ENCODE results near the gene SAMD9L. TPM values are rescaled to one million over a fixed set of nuclear protein-coding genes. Genes with fewer than 3 reads are reported as not detected.

Gene SAMD9L
- polyA plus RNA-seq, 1 donor, result 6.5 TPM

- Histone ChIP-seq H3K9me3 (ENCODE audit: control insufficient read depth, low read depth, low read length) (peaks cover 7% of the 10 kb centered on the region), H3K27ac (ENCODE audit: low read length) (no peak overlapping the region), H3K4me3 (ENCODE audit: low read length) (no peak overlapping the region), H3K4me1 (ENCODE audit: control insufficient read depth, insufficient read depth, low read length) (no peaks in the 10 kb centered on the region), H3K36me3 (ENCODE audit: control insufficient read depth, insufficient read depth, low read length) (no peaks in the 10 kb centered on the region), H3K27me3 (ENCODE audit: control insufficient read depth, insufficient read depth, low read length) (no peaks in the 10 kb centered on the region)
- 100% methylated on average over 1 of the region's 2 CpGs for WGBS (ENCODE audit: insufficient coverage, low lambda C conversion rate)
- no peak for DNase-seq
Measured at GRCh38 chr7:93172683-93173082, 24.5 kb upstream of the SAMD9L start.

- Histone ChIP-seq H3K4me1 (ENCODE audit: control insufficient read depth, insufficient read depth, low read length) (no peaks in the 10 kb centered on the region), H3K27ac (ENCODE audit: low read length) (no peak overlapping the region), H3K36me3 (ENCODE audit: control insufficient read depth, insufficient read depth, low read length) (no peaks in the 10 kb centered on the region), H3K27me3 (ENCODE audit: control insufficient read depth, insufficient read depth, low read length) (no peaks in the 10 kb centered on the region), H3K4me3 (ENCODE audit: low read length) (no peak overlapping the region), H3K9me3 (ENCODE audit: control insufficient read depth, low read depth, low read length) (peaks cover 7% of the 10 kb centered on the region)
- DNase-seq, result no peak
- WGBS (ENCODE audit: insufficient coverage, low lambda C conversion rate), result no CpG with 5 or more reads among the region's 2 CpGs
Measured at GRCh38 chr7:93171606-93172226, 23.5 kb upstream of the SAMD9L start.

DNA sequence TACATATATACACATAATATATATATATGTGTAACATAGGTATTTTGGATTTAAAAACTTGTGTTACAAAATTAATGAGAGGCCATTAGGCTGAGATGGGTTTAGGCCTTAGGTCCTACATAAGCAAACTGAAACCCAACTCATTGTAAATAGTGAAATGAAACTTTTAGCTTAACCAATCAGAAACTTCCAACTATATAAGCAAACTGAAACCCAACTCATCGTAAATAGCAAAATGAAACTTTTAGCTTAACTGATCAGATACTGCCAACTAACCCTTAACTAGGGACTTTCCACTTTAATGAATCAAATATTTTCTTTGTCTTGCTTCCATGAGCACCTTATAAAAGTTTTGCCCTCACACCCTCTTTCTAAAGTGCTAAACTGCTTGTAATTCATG is 17.3 kb upstream of the SAMD9L start:
- no CpG with 5 or more reads among the region's 1 CpG for WGBS (ENCODE audit: insufficient coverage, low lambda C conversion rate)

GRCh38 chr7:93164766-93165165 is 16.6 kb upstream of the SAMD9L start:
- Histone ChIP-seq H3K27ac (ENCODE audit: low read length) (no peak overlapping the region), H3K4me3 (ENCODE audit: low read length) (no peak overlapping the region), H3K27me3 (ENCODE audit: control insufficient read depth, insufficient read depth, low read length) (no peaks in the 10 kb centered on the region), H3K36me3 (ENCODE audit: control insufficient read depth, insufficient read depth, low read length) (no peaks in the 10 kb centered on the region), H3K9me3 (ENCODE audit: control insufficient read depth, low read depth, low read length) (no peaks in the 10 kb centered on the region), H3K4me1 (ENCODE audit: control insufficient read depth, insufficient read depth, low read length) (no peaks in the 10 kb centered on the region)
- no peak for DNase-seq
- 93% methylated on average over 2 of the region's 2 CpGs for WGBS (ENCODE audit: insufficient coverage, low lambda C conversion rate)

More for the DNA sequence above, 17.3 kb upstream of the SAMD9L start:
- DNase-seq, result no peak
- H3K4me3 ChIP-seq (ENCODE audit: low read length), result no peak overlapping the region
- no peaks in the 10 kb centered on the region for H3K27me3 ChIP-seq (ENCODE audit: control insufficient read depth, insufficient read depth, low read length)
- H3K27ac ChIP-seq (ENCODE audit: low read length), result no peak overlapping the region
- no peaks in the 10 kb centered on the region for H3K4me1 ChIP-seq (ENCODE audit: control insufficient read depth, insufficient read depth, low read length)
- no peaks in the 10 kb centered on the region for H3K9me3 ChIP-seq (ENCODE audit: control insufficient read depth, low read depth, low read length)
- H3K36me3 ChIP-seq (ENCODE audit: control insufficient read depth, insufficient read depth, low read length), result no peaks in the 10 kb centered on the region

- DNase-seq, result no peak
- Histone ChIP-seq H3K36me3 (ENCODE audit: control insufficient read depth, insufficient read depth, low read length) (no peaks in the 10 kb centered on the region), H3K27ac (ENCODE audit: low read length) (no peak overlapping the region), H3K4me1 (ENCODE audit: control insufficient read depth, insufficient read depth, low read length) (no peaks in the 10 kb centered on the region), H3K4me3 (ENCODE audit: low read length) (no peak overlapping the region), H3K9me3 (ENCODE audit: control insufficient read depth, low read depth, low read length) (no peaks in the 10 kb centered on the region), H3K27me3 (ENCODE audit: control insufficient read depth, insufficient read depth, low read length) (no peaks in the 10 kb centered on the region)
- no CpG with 5 or more reads among the region's 3 CpGs for WGBS (ENCODE audit: insufficient coverage, low lambda C conversion rate)
Measured at GRCh38 chr7:93161181-93161762, 13.1 kb upstream of the SAMD9L start.

DNA sequence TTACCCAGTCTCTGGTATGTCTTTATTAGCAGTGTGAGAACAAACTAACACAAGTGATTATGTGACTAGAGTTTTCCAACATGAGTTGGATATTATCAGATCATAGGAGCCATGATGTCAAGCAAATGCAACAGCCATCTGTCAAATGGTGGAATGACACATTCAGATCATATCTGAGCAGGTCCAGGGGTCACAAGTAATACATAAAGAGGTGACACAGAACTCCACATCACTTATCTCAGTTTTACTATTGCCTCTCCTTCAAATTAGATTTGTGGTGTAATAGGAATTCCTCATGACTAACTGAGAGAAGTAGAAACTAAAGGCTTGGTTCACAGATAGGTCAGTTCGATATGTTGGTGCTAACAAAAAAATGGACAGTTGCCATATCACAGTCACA is 12.2 kb upstream of the SAMD9L start:
- H3K27me3 ChIP-seq (ENCODE audit: control insufficient read depth, insufficient read depth, low read length), result no peaks in the 10 kb centered on the region
- H3K36me3 ChIP-seq (ENCODE audit: control insufficient read depth, insufficient read depth, low read length), result no peaks in the 10 kb centered on the region
- no peak for DNase-seq
- H3K4me3 ChIP-seq (ENCODE audit: low read length), result no peak overlapping the region
- no CpG with 5 or more reads among the region's 1 CpG for WGBS (ENCODE audit: insufficient coverage, low lambda C conversion rate)
- no peaks in the 10 kb centered on the region for H3K9me3 ChIP-seq (ENCODE audit: control insufficient read depth, low read depth, low read length)
- H3K4me1 ChIP-seq (ENCODE audit: control insufficient read depth, insufficient read depth, low read length), result no peaks in the 10 kb centered on the region
- H3K27ac ChIP-seq (ENCODE audit: low read length), result no peak overlapping the region

DNA sequence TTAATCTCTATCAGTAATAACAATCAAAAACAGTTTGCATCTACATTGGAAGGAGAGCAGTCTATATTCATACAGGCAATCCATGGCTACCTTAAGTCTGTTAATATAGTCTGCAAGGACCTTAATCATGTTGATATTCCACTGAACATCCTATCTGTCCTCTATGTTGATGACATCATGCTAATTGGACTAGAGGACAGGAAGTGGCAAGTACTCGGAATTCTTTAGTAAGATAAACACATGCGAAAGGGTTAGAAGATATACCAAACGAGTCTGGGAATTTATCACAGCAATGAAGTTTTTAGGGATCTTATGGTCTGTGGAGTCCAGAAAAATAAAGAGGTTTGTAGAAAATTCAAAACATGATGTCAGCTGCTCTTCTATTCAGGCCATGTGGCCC is 11.3 kb upstream of the SAMD9L start:
- Histone ChIP-seq H3K4me1 (ENCODE audit: control insufficient read depth, insufficient read depth, low read length) (no peaks in the 10 kb centered on the region), H3K36me3 (ENCODE audit: control insufficient read depth, insufficient read depth, low read length) (no peaks in the 10 kb centered on the region), H3K4me3 (ENCODE audit: low read length) (no peak overlapping the region), H3K27me3 (ENCODE audit: control insufficient read depth, insufficient read depth, low read length) (no peaks in the 10 kb centered on the region), H3K9me3 (ENCODE audit: control insufficient read depth, low read depth, low read length) (no peaks in the 10 kb centered on the region), H3K27ac (ENCODE audit: low read length) (no peak overlapping the region)
- no CpG with 5 or more reads among the region's 3 CpGs for WGBS (ENCODE audit: insufficient coverage, low lambda C conversion rate)
- no peak for DNase-seq

DNA sequence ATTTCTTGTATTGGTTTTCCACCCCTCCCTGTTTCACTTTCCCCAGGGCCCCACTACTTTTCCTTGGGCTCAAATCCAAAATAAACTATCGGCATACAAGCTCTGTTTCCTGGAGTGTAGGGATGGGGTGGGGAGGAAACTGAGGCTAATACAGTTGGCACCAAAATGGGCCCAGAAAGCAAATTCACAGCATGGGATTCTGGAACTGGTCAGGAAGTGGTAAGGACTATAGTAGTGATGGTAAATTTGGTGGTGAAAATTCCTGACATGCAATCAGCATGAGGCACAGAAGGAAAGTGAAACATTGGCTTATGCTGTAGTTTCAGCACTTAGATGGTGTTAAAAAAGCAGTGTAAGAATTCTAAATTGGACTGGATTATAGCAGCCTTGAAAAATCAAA is 8.7 kb upstream of the SAMD9L start:
- H3K4me3 ChIP-seq (ENCODE audit: low read length), result no peak overlapping the region
- H3K36me3 ChIP-seq (ENCODE audit: control insufficient read depth, insufficient read depth, low read length), result no peaks in the 10 kb centered on the region
- DNase-seq, result no peak
- H3K9me3 ChIP-seq (ENCODE audit: control insufficient read depth, low read depth, low read length), result no peaks in the 10 kb centered on the region
- WGBS (ENCODE audit: insufficient coverage, low lambda C conversion rate), result no CpG with 5 or more reads among the region's 1 CpG
- no peak overlapping the region for H3K27ac ChIP-seq (ENCODE audit: low read length)
- no peaks in the 10 kb centered on the region for H3K4me1 ChIP-seq (ENCODE audit: control insufficient read depth, insufficient read depth, low read length)
- no peaks in the 10 kb centered on the region for H3K27me3 ChIP-seq (ENCODE audit: control insufficient read depth, insufficient read depth, low read length)

DNA sequence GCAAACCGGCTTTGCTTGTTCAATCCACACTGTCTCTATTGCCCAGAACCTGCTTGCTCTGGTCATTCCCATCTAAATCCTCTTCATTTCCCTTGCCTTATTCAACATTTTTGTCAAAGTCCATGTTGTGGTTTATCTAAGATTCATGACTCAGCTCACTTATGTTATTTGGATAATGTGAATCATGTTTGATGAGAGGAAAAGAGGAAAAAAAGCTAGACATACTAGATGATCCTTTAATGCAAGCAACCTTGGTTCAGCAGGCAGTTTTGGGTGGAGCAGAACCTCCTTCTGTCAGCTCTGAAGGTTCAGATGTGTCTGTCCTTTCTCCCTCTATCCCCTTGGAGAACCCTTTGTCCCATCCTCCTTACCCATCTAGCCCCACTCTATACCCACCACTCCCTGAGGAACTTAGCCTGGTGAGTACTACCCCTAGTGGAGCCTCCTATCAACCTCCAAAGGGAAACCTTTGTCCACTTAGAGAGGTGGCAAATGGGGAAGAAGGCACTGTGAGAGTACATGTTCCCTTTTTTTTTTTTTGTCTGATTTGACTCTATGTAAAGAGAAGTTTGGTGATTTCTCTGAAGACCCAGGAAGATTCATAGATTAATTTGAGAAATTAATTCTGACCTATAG is 2.1 kb upstream of the SAMD9L start:
- DNase-seq, result no peak
- no peaks in the 10 kb centered on the region for H3K27me3 ChIP-seq (ENCODE audit: control insufficient read depth, insufficient read depth, low read length)
- no peaks in the 10 kb centered on the region for H3K4me1 ChIP-seq (ENCODE audit: control insufficient read depth, insufficient read depth, low read length)
- H3K4me3 ChIP-seq (ENCODE audit: low read length), result no peak overlapping the region
- H3K27ac ChIP-seq (ENCODE audit: low read length), result no peak overlapping the region
- H3K9me3 ChIP-seq (ENCODE audit: control insufficient read depth, low read depth, low read length), result no peaks in the 10 kb centered on the region
- H3K36me3 ChIP-seq (ENCODE audit: control insufficient read depth, insufficient read depth, low read length), result no peaks in the 10 kb centered on the region
- WGBS (ENCODE audit: insufficient coverage, low lambda C conversion rate), result no CpG with 5 or more reads among the region's 1 CpG

DNA sequence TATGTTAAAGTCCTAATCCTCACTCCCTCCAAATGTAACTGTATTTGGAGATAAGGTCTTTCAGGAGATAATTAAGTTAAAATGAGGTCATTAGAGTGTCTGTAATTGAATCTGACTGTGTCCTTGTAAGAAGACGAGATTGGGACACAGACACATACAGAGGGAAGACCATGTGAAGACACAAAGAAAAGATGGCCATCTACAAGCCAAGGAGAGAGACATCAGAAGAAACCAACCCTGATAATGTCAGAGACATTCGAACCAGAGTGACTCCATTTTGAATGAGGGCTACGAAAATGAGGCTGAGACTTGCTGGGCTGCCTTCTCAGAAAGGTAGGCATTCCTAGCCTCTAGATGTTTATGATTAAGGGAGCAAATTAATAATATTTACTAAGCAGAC is 542 bp upstream of the SAMD9L start:
- DNase-seq, result no peak
- Histone ChIP-seq H3K9me3 (ENCODE audit: control insufficient read depth, low read depth, low read length) (no peaks in the 10 kb centered on the region), H3K4me3 (ENCODE audit: low read length) (no peak overlapping the region), H3K36me3 (ENCODE audit: control insufficient read depth, insufficient read depth, low read length) (no peaks in the 10 kb centered on the region), H3K27ac (ENCODE audit: low read length) (no peak overlapping the region), H3K27me3 (ENCODE audit: control insufficient read depth, insufficient read depth, low read length) (no peaks in the 10 kb centered on the region), H3K4me1 (ENCODE audit: control insufficient read depth, insufficient read depth, low read length) (no peaks in the 10 kb centered on the region)
- WGBS (ENCODE audit: insufficient coverage, low lambda C conversion rate), result 67% methylated on average over 1 of the region's 3 CpGs

GRCh38 chr7:93147363-93147762 is 822 bp downstream of the SAMD9L start:
- Histone ChIP-seq H3K36me3 (ENCODE audit: control insufficient read depth, insufficient read depth, low read length) (no peaks in the 10 kb centered on the region), H3K9me3 (ENCODE audit: control insufficient read depth, low read depth, low read length) (no peaks in the 10 kb centered on the region), H3K4me1 (ENCODE audit: control insufficient read depth, insufficient read depth, low read length) (no peaks in the 10 kb centered on the region), H3K27ac (ENCODE audit: low read length) (peak overlapping the region; percentile 41), H3K4me3 (ENCODE audit: low read length) (peak overlapping the region; percentile 27), H3K27me3 (ENCODE audit: control insufficient read depth, insufficient read depth, low read length) (no peaks in the 10 kb centered on the region)
- DNase-seq, result peak in 1 of 2 donors; percentile 40
- no CpG with 5 or more reads among the region's 3 CpGs for WGBS (ENCODE audit: insufficient coverage, low lambda C conversion rate)
